ENCODE measurements around the gene VWF. TPM values are rescaled to one million over a fixed set of nuclear protein-coding genes. Genes with fewer than 3 reads are reported as not detected.
A peak's percentile ranks its signal among the peaks of the same experiment; 100 is the strongest.

VWF gene
- total RNA-seq, 2 donors from 2014 or later = 20.9 to 63.2 TPM

DNA sequence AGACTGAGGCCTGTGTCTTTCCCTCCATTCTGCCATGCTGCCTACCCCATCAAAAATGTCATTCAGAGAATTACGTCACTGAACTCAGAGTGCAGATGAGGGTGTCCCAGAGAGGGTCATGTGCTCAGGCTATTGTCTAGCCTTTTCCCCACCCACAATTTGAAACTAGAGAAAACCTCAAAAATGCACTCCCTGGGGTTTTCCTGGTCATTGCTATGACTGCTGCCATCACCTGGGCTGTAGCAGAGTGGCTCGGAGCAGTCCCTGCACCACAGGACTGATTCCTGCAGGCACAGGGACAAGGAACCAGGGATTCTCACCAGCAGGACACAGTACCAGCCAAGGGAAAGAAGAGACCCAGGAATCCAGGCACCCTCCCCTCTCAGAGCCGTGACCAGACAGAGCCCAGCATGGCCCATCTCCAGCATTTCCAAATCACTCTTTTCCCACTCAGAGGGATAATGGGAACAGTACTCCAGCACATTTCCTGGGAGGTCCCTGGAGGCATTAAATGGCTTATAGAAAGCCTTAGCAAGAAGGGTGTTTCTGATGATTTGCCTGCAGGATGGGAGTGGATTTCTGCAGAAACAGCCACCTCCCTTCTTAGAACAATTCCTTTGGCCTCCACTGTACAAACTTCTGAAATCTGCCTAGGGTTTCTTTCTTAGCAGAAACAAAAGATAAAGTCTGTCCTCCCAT lies 45.9 kb downstream of the VWF start:
- Histone ChIP-seq H3K4me1 (no peaks in the 10 kb centered on the region), H3K27ac (no peak overlapping the region), H3K27me3 (no peaks in the 10 kb centered on the region), H3K36me3 (no peaks in the 10 kb centered on the region), H3K9me3 (no peaks in the 10 kb centered on the region), H3K9ac (ENCODE audit: low read depth in 2 of 2, low read length in 2 of 2) (no peak overlapping the region), H3K4me3 (no peak overlapping the region)
- no peak for TF ChIP-seq CTCF (IDR thresholded peaks at IDR 0.05)
- intact Hi-C loops (cut with DNase I) = no loop called here
- no peak for DNase-seq

GRCh38 chr12:6077692-6078083 lies 46.8 kb downstream of the VWF start:
- no peak overlapping the region for H3K27ac ChIP-seq
- DNase-seq = no peak
- no peaks in the 10 kb centered on the region for H3K36me3 ChIP-seq
- H3K9ac ChIP-seq (ENCODE audit: low read depth in 2 of 2, low read length in 2 of 2) = peak overlapping the region in 1 of 2 donors; percentile 8
- H3K9me3 ChIP-seq = no peaks in the 10 kb centered on the region
- no peak for TF ChIP-seq CTCF (IDR thresholded peaks at IDR 0.05)
- no peaks in the 10 kb centered on the region for H3K27me3 ChIP-seq
- no peak overlapping the region for H3K4me3 ChIP-seq
- intact Hi-C loops (cut with DNase I) = no loop called here
- H3K4me1 ChIP-seq = no peaks in the 10 kb centered on the region

GRCh38 chr12:6076776-6077691 lies 47.4 kb downstream of the VWF start:
- no peaks in the 10 kb centered on the region for H3K4me1 ChIP-seq
- intact Hi-C loops (cut with DNase I) = no loop called here
- no peak overlapping the region for H3K4me3 ChIP-seq
- no peak for DNase-seq
- no peak for TF ChIP-seq CTCF (IDR thresholded peaks at IDR 0.05)
- H3K27ac ChIP-seq = no peak overlapping the region
- no peaks in the 10 kb centered on the region for H3K27me3 ChIP-seq
- H3K9me3 ChIP-seq = no peaks in the 10 kb centered on the region
- peak overlapping the region in 1 of 2 donors; percentile 8 for H3K9ac ChIP-seq (ENCODE audit: low read depth in 2 of 2, low read length in 2 of 2)
- H3K36me3 ChIP-seq = no peaks in the 10 kb centered on the region

DNA sequence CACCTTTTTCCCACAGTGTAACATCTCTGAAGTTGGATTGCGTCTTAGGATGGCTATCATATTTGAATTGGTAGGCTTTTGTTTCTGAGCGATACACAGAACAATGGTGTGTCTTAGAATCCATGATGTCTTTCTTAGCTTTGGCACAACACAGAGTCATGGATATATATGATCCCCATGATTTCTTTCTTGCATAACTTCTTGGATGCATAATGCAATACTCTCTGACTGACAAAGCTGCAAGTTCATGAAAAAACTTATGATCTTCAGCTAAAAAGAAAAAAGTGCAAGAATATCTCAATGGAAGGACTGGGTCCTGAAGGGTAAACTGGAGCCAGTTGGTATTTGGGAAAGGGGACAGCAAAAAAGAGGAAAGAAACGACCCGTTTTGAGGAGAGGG lies 48.1 kb downstream of the VWF start:
- intact Hi-C loops (cut with DNase I) = no loop called here
- no peaks in the 10 kb centered on the region for H3K27me3 ChIP-seq
- H3K9ac ChIP-seq (ENCODE audit: low read depth in 2 of 2, low read length in 2 of 2) = no peak overlapping the region
- no peak for TF ChIP-seq CTCF (IDR thresholded peaks at IDR 0.05)
- no peak for DNase-seq
- H3K36me3 ChIP-seq = no peaks in the 10 kb centered on the region
- no peak overlapping the region for H3K27ac ChIP-seq
- no peaks in the 10 kb centered on the region for H3K4me1 ChIP-seq
- H3K9me3 ChIP-seq = no peaks in the 10 kb centered on the region
- no peak overlapping the region for H3K4me3 ChIP-seq

- peak; percentile 46 for DNase-seq
- no peak for TF ChIP-seq CTCF (IDR thresholded peaks at IDR 0.05)
- Histone ChIP-seq H3K36me3 (no peaks in the 10 kb centered on the region), H3K4me1 (no peaks in the 10 kb centered on the region), H3K4me3 (no peak overlapping the region), H3K9ac (ENCODE audit: low read depth in 2 of 2, low read length in 2 of 2) (no peak overlapping the region), H3K27ac (no peak overlapping the region), H3K27me3 (no peaks in the 10 kb centered on the region), H3K9me3 (no peaks in the 10 kb centered on the region)
- intact Hi-C loops (cut with DNase I) = no loop called here
Measured at GRCh38 chr12:6074979-6075585, 49.4 kb downstream of the VWF start.

Data from colonic mucosa (tissue), 4 donors.